ENCODE measurements around the gene PSAT1.

PSAT1 gene

GRCh38 chr9:78296893-78297671, at the start of gene PSAT1:
PSAT1 (plus strand) TSS chr9:78297125; CDS start chr9:78297211, 86 bp downstream.
- Histone ChIP-seq H3K36me3 (ENCODE audit: insufficient read depth, low read depth, low read length) (peaks cover 28% of the 10 kb centered on the region), H3K4me1 (ENCODE audit: insufficient read depth, low read length) (peaks cover 18% of the 10 kb centered on the region), H3K9ac (ENCODE audit: low read depth, low read length) (peak within 1 kb of the TSS; percentile 97), H3K9me3 (ENCODE audit: insufficient read depth, low read depth, low read length) (no peaks in the 10 kb centered on the region), H3K27me3 (ENCODE audit: insufficient read depth, low read length) (no peaks in the 10 kb centered on the region), H3K4me3 (ENCODE audit: low read length) (peak within 1 kb of the TSS; percentile 99), H3K27ac (ENCODE audit: low read length) (peak within 1 kb of the TSS; percentile 85)

- Histone ChIP-seq H3K36me3 (ENCODE audit: insufficient read depth, low read depth, low read length) (peaks cover 89% of the 10 kb centered on the region), H3K9ac (ENCODE audit: low read depth, low read length) (no peak overlapping the region), H3K4me1 (ENCODE audit: insufficient read depth, low read length) (no peaks in the 10 kb centered on the region), H3K4me3 (ENCODE audit: low read length) (no peak overlapping the region), H3K27me3 (ENCODE audit: insufficient read depth, low read length) (no peaks in the 10 kb centered on the region), H3K9me3 (ENCODE audit: insufficient read depth, low read depth, low read length) (no peaks in the 10 kb centered on the region), H3K27ac (ENCODE audit: low read length) (no peak overlapping the region)
Measured at GRCh38 chr9:78248635-78249034, 48.3 kb upstream of the PSAT1 start.

- H3K36me3 ChIP-seq (ENCODE audit: insufficient read depth, low read depth, low read length): peaks cover 89% of the 10 kb centered on the region
- no peaks in the 10 kb centered on the region for H3K9me3 ChIP-seq (ENCODE audit: insufficient read depth, low read depth, low read length)
- no peak overlapping the region for H3K9ac ChIP-seq (ENCODE audit: low read depth, low read length)
Measured at GRCh38 chr9:78249542-78249941, 47.4 kb upstream of the PSAT1 start.

DNA sequence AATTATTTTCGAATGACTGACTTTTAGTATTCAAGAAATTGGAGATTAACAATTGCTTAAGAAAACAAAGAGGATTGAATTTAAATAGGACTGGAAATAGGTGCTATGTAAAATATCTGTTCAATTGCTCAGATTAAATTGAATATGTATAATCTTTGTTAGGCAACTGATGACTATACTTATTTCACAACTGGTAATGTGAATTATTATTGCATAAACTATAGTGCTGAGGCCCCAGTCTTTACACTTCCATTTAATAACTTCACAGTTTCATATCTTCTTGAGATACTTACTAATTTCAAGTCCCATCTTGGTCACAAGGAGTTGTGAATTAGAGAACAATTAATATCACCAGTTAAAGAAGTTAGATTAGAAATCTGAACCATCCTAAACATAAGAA, 44.3 kb upstream of the PSAT1 start:
- no peaks in the 10 kb centered on the region for H3K4me1 ChIP-seq (ENCODE audit: insufficient read depth, low read length)
- no peak overlapping the region for H3K27ac ChIP-seq (ENCODE audit: low read length)
- no peak overlapping the region for H3K9ac ChIP-seq (ENCODE audit: low read depth, low read length)
- H3K4me3 ChIP-seq (ENCODE audit: low read length): no peak overlapping the region
- H3K27me3 ChIP-seq (ENCODE audit: insufficient read depth, low read length): no peaks in the 10 kb centered on the region
- H3K9me3 ChIP-seq (ENCODE audit: insufficient read depth, low read depth, low read length): no peaks in the 10 kb centered on the region
- peaks cover 89% of the 10 kb centered on the region for H3K36me3 ChIP-seq (ENCODE audit: insufficient read depth, low read depth, low read length)

More at GRCh38 chr9:78249542-78249941, 47.4 kb upstream of the PSAT1 start:
- Histone ChIP-seq H3K4me1 (ENCODE audit: insufficient read depth, low read length) (no peaks in the 10 kb centered on the region), H3K4me3 (ENCODE audit: low read length) (no peak overlapping the region), H3K27ac (ENCODE audit: low read length) (no peak overlapping the region), H3K27me3 (ENCODE audit: insufficient read depth, low read length) (no peaks in the 10 kb centered on the region)

- H3K4me1 ChIP-seq (ENCODE audit: insufficient read depth, low read length): no peaks in the 10 kb centered on the region
- H3K27ac ChIP-seq (ENCODE audit: low read length): no peak overlapping the region
- no peaks in the 10 kb centered on the region for H3K27me3 ChIP-seq (ENCODE audit: insufficient read depth, low read length)
- H3K9ac ChIP-seq (ENCODE audit: low read depth, low read length): no peak overlapping the region
- no peak overlapping the region for H3K4me3 ChIP-seq (ENCODE audit: low read length)
- H3K9me3 ChIP-seq (ENCODE audit: insufficient read depth, low read depth, low read length): no peaks in the 10 kb centered on the region
- peaks cover 89% of the 10 kb centered on the region for H3K36me3 ChIP-seq (ENCODE audit: insufficient read depth, low read depth, low read length)
Measured at GRCh38 chr9:78253285-78253684, 43.6 kb upstream of the PSAT1 start.

- Histone ChIP-seq H3K36me3 (ENCODE audit: insufficient read depth, low read depth, low read length) (peaks cover 79% of the 10 kb centered on the region), H3K4me3 (ENCODE audit: low read length) (no peak overlapping the region), H3K4me1 (ENCODE audit: insufficient read depth, low read length) (no peaks in the 10 kb centered on the region), H3K9me3 (ENCODE audit: insufficient read depth, low read depth, low read length) (no peaks in the 10 kb centered on the region), H3K27me3 (ENCODE audit: insufficient read depth, low read length) (no peaks in the 10 kb centered on the region), H3K27ac (ENCODE audit: low read length) (no peak overlapping the region), H3K9ac (ENCODE audit: low read depth, low read length) (no peak overlapping the region)
Measured at GRCh38 chr9:78261403-78262001, 35.4 kb upstream of the PSAT1 start.

DNA sequence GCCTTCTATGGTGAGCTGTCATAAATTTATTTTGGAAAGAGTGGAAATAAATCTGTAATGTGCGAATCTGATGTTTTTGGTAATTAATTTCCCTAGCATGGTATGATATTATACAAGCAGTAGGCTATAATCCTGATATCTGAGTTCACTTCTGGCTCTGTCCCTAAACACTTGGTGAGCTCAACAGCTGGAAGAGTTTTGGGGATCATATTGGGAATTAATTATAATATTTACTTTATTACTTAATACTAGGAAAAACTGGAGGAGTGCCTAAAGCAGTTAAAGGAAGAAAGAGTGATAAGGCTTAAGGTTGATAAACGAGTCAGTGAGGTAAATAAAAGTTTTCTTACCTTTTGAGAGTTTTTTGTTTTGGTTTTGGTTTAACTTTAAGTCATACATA, 34.3 kb upstream of the PSAT1 start:
- Histone ChIP-seq H3K9me3 (ENCODE audit: insufficient read depth, low read depth, low read length) (no peaks in the 10 kb centered on the region), H3K9ac (ENCODE audit: low read depth, low read length) (no peak overlapping the region), H3K27me3 (ENCODE audit: insufficient read depth, low read length) (no peaks in the 10 kb centered on the region), H3K4me3 (ENCODE audit: low read length) (no peak overlapping the region), H3K27ac (ENCODE audit: low read length) (no peak overlapping the region), H3K4me1 (ENCODE audit: insufficient read depth, low read length) (no peaks in the 10 kb centered on the region), H3K36me3 (ENCODE audit: insufficient read depth, low read depth, low read length) (peaks cover 80% of the 10 kb centered on the region)

GRCh38 chr9:78267889-78268288, 29.0 kb upstream of the PSAT1 start:
- no peaks in the 10 kb centered on the region for H3K4me1 ChIP-seq (ENCODE audit: insufficient read depth, low read length)
- no peak overlapping the region for H3K4me3 ChIP-seq (ENCODE audit: low read length)
- H3K27me3 ChIP-seq (ENCODE audit: insufficient read depth, low read length): no peaks in the 10 kb centered on the region
- no peaks in the 10 kb centered on the region for H3K9me3 ChIP-seq (ENCODE audit: insufficient read depth, low read depth, low read length)
- no peak overlapping the region for H3K27ac ChIP-seq (ENCODE audit: low read length)
- H3K36me3 ChIP-seq (ENCODE audit: insufficient read depth, low read depth, low read length): peaks cover 87% of the 10 kb centered on the region
- H3K9ac ChIP-seq (ENCODE audit: low read depth, low read length): no peak overlapping the region

GRCh38 chr9:78269784-78270183, 27.1 kb upstream of the PSAT1 start:
- Histone ChIP-seq H3K27me3 (ENCODE audit: insufficient read depth, low read length) (no peaks in the 10 kb centered on the region), H3K4me1 (ENCODE audit: insufficient read depth, low read length) (no peaks in the 10 kb centered on the region), H3K4me3 (ENCODE audit: low read length) (no peak overlapping the region), H3K36me3 (ENCODE audit: insufficient read depth, low read depth, low read length) (peaks cover 72% of the 10 kb centered on the region), H3K27ac (ENCODE audit: low read length) (no peak overlapping the region), H3K9ac (ENCODE audit: low read depth, low read length) (no peak overlapping the region), H3K9me3 (ENCODE audit: insufficient read depth, low read depth, low read length) (no peaks in the 10 kb centered on the region)

DNA sequence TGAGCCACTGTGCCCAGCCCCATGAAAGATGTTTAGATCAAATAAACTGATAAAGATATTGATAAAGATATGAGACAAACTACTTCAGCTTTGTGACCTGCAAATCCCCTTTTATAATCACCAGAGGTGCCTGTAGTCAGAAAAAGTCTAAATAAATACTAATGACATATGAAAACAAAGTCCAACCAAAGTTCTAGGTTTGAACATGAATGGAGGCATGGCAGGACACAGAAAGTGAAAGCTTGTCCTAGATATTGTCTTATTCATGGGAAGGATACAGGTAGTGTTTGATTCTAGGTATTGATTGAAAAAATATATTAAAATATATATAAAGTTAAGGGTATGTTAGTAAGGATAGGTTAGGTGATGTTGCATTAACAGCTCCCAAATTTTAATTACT, 24.6 kb upstream of the PSAT1 start:
- no peak overlapping the region for H3K27ac ChIP-seq (ENCODE audit: low read length)
- H3K36me3 ChIP-seq (ENCODE audit: insufficient read depth, low read depth, low read length): peaks cover 47% of the 10 kb centered on the region
- H3K9ac ChIP-seq (ENCODE audit: low read depth, low read length): no peak overlapping the region
- no peaks in the 10 kb centered on the region for H3K27me3 ChIP-seq (ENCODE audit: insufficient read depth, low read length)
- H3K9me3 ChIP-seq (ENCODE audit: insufficient read depth, low read depth, low read length): no peaks in the 10 kb centered on the region
- no peak overlapping the region for H3K4me3 ChIP-seq (ENCODE audit: low read length)
- H3K4me1 ChIP-seq (ENCODE audit: insufficient read depth, low read length): no peaks in the 10 kb centered on the region

GRCh38 chr9:78273761-78274160, 23.2 kb upstream of the PSAT1 start:
- Histone ChIP-seq H3K36me3 (ENCODE audit: insufficient read depth, low read depth, low read length) (peaks cover 36% of the 10 kb centered on the region), H3K27ac (ENCODE audit: low read length) (no peak overlapping the region), H3K9me3 (ENCODE audit: insufficient read depth, low read depth, low read length) (no peaks in the 10 kb centered on the region), H3K9ac (ENCODE audit: low read depth, low read length) (no peak overlapping the region), H3K4me3 (ENCODE audit: low read length) (no peak overlapping the region), H3K27me3 (ENCODE audit: insufficient read depth, low read length) (no peaks in the 10 kb centered on the region), H3K4me1 (ENCODE audit: insufficient read depth, low read length) (no peaks in the 10 kb centered on the region)

DNA sequence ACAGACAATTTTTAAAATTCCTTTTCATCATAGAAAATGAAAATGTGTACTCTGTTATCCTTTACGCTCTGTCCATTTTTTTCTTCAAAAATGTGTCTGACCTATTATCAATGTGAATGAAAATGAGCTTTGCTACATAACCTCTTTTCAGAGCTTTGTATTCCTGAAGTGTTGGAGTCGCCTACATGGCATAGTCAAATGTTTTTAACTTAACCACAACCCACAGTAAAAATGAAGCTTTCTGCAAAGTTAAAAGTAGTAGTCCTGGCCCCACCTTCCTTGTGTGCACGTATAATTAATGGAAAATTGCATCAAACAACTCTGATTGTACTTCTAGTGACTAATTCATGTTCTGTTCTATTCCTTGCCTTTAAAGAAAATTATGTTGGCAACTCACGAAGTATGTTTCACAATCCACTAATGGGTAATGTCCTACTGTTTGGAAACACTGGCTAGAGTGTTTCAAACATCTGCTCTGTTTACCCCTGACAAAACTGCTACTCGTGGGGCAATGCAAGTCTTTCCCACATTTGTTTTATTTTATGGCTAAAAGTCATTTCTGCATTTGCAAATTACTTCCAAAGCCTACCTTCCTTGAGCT, 18.6 kb upstream of the PSAT1 start:
- Histone ChIP-seq H3K27ac (ENCODE audit: low read length) (no peak overlapping the region), H3K9ac (ENCODE audit: low read depth, low read length) (no peak overlapping the region), H3K4me1 (ENCODE audit: insufficient read depth, low read length) (no peaks in the 10 kb centered on the region), H3K9me3 (ENCODE audit: insufficient read depth, low read depth, low read length) (no peaks in the 10 kb centered on the region; the same call in 1 of the 2 replicates), H3K27me3 (ENCODE audit: insufficient read depth, low read length) (no peaks in the 10 kb centered on the region), H3K36me3 (ENCODE audit: insufficient read depth, low read depth, low read length) (no peaks in the 10 kb centered on the region), H3K4me3 (ENCODE audit: low read length) (no peak overlapping the region)

Data from iPS-20b (cell line).